Measurements from ENCODE around the gene PRDM16.

DNA sequence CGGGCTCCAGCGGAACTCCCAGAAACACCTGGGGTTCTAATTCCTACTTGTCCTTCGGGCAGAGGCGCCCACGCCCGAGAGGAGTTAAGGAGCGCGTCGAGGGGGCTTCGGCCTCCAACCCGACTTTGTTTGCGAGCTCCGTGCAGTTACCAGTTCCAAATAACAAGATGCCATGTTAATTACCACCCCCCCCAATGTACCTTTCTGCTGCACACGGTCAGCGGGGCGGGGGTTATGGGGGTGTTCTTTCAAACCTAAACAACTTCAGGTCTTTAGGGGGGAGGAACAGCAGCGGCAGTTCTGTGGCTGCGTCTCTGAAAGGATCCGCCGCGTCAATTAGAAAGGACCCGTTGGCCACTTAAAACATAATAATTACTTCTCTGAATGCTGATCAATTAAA, 114.8 kb downstream of the PRDM16 start:
- TF ChIP-seq, protein P1, sequence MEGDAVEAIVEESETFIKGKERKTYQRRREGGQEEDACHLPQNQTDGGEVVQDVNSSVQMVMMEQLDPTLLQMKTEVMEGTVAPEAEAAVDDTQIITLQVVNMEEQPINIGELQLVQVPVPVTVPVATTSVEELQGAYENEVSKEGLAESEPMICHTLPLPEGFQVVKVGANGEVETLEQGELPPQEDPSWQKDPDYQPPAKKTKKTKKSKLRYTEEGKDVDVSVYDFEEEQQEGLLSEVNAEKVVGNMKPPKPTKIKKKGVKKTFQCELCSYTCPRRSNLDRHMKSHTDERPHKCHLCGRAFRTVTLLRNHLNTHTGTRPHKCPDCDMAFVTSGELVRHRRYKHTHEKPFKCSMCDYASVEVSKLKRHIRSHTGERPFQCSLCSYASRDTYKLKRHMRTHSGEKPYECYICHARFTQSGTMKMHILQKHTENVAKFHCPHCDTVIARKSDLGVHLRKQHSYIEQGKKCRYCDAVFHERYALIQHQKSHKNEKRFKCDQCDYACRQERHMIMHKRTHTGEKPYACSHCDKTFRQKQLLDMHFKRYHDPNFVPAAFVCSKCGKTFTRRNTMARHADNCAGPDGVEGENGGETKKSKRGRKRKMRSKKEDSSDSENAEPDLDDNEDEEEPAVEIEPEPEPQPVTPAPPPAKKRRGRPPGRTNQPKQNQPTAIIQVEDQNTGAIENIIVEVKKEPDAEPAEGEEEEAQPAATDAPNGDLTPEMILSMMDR (IDR thresholded peaks at IDR 0.05): no peak
- TF ChIP-seq SIN3A (IDR thresholded peaks at IDR 0.05; ENCODE audit: borderline replicate concordance, insufficient read depth, low read depth, low read length) (no peak), TCF7L2 (IDR thresholded peaks at IDR 0.05; ENCODE audit: low read depth, low read length) (no peak), POLR2AphosphoS5 (IDR thresholded peaks at IDR 0.05; ENCODE audit: low read depth, low read length) (no peak)
